COLO668 (cell line): ENCODE results near the gene PEMT.
A peak's percentile ranks its signal among the peaks of the same experiment; 100 is the strongest.

ENCODE experiments used
- DNase-seq: peaks from one replicate; lab custom pipeline; 2025; ENCODE audit not compliant: unreplicated experiment; lab: John Stamatoyannopoulos, UW

Gene PEMT

GRCh38 chr17:17605083-17605728 is 13.7 kb upstream of the PEMT start:
- no peak for DNase-seq

GRCh38 chr17:17603895-17604225 is 12.4 kb upstream of the PEMT start:
- no peak for DNase-seq

- DNase-seq = peak; percentile 13
Measured at GRCh38 chr17:17603178-17603894, 11.8 kb upstream of the PEMT start.

- no peak for DNase-seq
Measured at GRCh38 chr17:17599965-17600364, 8.5 kb upstream of the PEMT start.

- DNase-seq = no peak
Measured at GRCh38 chr17:17598003-17598402, 6.5 kb upstream of the PEMT start.

- DNase-seq = no peak
Measured at GRCh38 chr17:17595755-17596154, 4.2 kb upstream of the PEMT start.

- no peak for DNase-seq
Measured at GRCh38 chr17:17593222-17593620, 1.7 kb upstream of the PEMT start.

GRCh38 chr17:17590883-17591354 is 589 bp downstream of the PEMT start:
- DNase-seq = no peak

- DNase-seq = no peak
Measured at GRCh38 chr17:17590141-17590751, 1.3 kb downstream of the PEMT start.

GRCh38 chr17:17587614-17588337 is 3.7 kb downstream of the PEMT start:
- no peak for DNase-seq

GRCh38 chr17:17582372-17582771 is 9.1 kb downstream of the PEMT start:
- no peak for DNase-seq

- DNase-seq = no peak
Measured at GRCh38 chr17:17581509-17581908, 10.0 kb downstream of the PEMT start.

GRCh38 chr17:17580662-17581470 is 10.6 kb downstream of the PEMT start:
- DNase-seq = no peak

- DNase-seq = peak; percentile 76
Measured at GRCh38 chr17:17579691-17580090, 11.8 kb downstream of the PEMT start.

GRCh38 chr17:17577373-17577772 is 14.1 kb downstream of the PEMT start:
- no peak for DNase-seq

- DNase-seq = no peak
Measured at GRCh38 chr17:17576772-17577234, 14.7 kb downstream of the PEMT start.

- no peak for DNase-seq
Measured at GRCh38 chr17:17575360-17576251, 15.9 kb downstream of the PEMT start.

- DNase-seq = no peak
Measured at GRCh38 chr17:17573912-17574311, 17.6 kb downstream of the PEMT start.

- no peak for DNase-seq
Measured at GRCh38 chr17:17572010-17572785, 19.3 kb downstream of the PEMT start.
